AG09319 (cell line): ENCODE results near the gene EGFR.

Experiments
- DNase-seq: peaks from one replicate; pipeline ENCODE4 v3.0.0-alpha.2; 2010; ENCODE audit warnings: low read depth; ENCODE audit errors: extremely low read depth
- CTCF ChIP-seq: IDR thresholded peaks from 2 replicates; pipeline ENCODE4 v1.5.1; 2011; ENCODE audit warnings: low read depth, mild to moderate bottlenecking, inconsistent platforms, low read length, moderate library complexity

EGFR gene

DNA sequence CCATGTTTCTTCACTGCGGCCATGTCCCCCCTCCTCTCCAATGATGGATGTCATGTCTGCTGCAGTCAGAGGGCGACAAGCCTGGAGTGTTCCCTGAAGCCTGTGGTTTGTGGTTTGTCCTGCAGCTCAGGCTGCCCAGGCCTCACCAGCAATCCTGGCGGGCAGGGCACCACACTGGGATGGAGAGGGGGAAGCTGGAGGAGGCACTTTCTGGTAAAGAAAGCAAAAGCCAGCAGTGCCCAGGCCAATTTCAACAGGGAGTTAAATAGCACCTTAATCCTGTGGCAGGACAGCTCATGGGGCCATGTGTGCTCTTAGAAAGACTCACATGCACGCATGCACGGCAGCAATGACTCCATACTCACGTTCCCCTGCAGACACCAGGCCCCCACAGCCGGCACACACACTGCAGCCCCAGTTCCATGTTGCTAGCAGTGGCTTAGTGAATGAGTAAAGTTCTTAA is 158.3 kb downstream of the EGFR start:
- no peak for TF ChIP-seq CTCF
- no peak for DNase-seq

- TF ChIP-seq CTCF = no peak
- no peak for DNase-seq
Observed at GRCh38 chr7:55177589-55178261, 158.9 kb downstream of the EGFR start.

- no peak for DNase-seq
- TF ChIP-seq CTCF = no peak
Observed at GRCh38 chr7:55178292-55178862, 159.6 kb downstream of the EGFR start.

- TF ChIP-seq CTCF = no peak
- no peak for DNase-seq
Observed at GRCh38 chr7:55178863-55179773, 160.3 kb downstream of the EGFR start.

DNA sequence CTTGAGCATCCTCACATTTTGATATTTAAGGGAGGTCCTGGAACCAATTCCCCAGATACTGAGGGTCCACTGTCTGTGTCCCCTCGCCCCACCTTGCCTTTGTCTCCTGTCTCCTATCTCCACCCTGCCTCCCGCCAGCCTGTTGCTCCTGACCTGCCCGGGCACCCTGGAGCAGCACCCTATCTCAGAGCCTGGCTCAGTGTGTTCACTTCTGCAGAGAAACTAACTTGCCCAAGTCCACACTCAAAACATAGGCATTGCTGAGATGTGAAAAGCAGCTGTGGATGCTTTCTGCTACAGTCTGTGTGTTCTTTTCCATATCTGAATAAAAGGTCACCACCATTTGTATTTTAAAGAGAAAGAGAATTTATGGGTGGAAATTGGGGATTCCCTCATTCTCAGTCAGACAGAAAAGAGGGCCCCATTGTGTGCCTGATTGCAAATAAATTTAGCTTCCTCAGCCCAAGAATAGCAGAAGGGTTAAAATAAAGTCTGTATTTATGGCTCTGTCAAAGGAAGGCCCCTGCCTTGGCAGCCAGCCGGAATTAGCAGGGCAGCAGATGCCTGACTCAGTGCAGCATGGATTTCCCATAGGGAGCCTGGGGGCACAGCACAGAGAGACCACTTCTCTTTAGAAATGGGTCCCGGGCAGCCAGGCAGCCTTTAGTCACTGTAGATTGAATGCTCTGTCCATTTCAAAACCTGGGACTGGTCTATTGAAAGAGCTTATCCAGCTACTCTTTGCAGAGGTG is 161.3 kb downstream of the EGFR start:
- no peak for TF ChIP-seq CTCF
- DNase-seq = no peak

- DNase-seq = no peak
- no peak for TF ChIP-seq CTCF
Observed at GRCh38 chr7:55180963-55181542, 162.2 kb downstream of the EGFR start.
